K562 (cell line): Measurements from ENCODE around the gene NME7. TPM values are rescaled to one million over a fixed set of nuclear protein-coding genes. Genes with fewer than 3 reads are reported as not detected.

Source experiments
- GATAD2B ChIP-seq: fragments of 450-650 bp; IDR thresholded peaks from 2 replicates; pipeline ENCODE4 v1.6.1; 2017; ENCODE audit warnings: mild to moderate bottlenecking, borderline replicate concordance
- HMG20A ChIP-seq: fragments of 450-650 bp; formaldehyde crosslinking; conservative IDR thresholded peaks from 2 replicates; pipeline ENCODE4 v1.4.0; 2020; ENCODE audit warnings: mild to moderate bottlenecking, mixed read lengths
- MIER1 ChIP-seq: fragments of 450-650 bp; IDR thresholded peaks from 2 replicates; pipeline ENCODE4 v1.6.1; 2016; ENCODE audit warnings: antibody characterized with exemption, mild to moderate bottlenecking, low read depth
- SRSF1 ChIP-seq: fragments of 200-400 bp; formaldehyde crosslinking; IDR thresholded peaks from 2 replicates; pipeline ENCODE4 v1.6.1; 2017; ENCODE audit warnings: mild to moderate bottlenecking, low read depth, low read length, moderate library complexity
- ZNF384 ChIP-seq: IDR thresholded peaks from 2 replicates; pipeline ENCODE4 v1.6.1; 2012; ENCODE audit warnings: low read depth, low read length, improper control_type of control experiment
- ZNF766 ChIP-seq: fragments of 200-800 bp; sonication (Bioruptor generic); conservative IDR thresholded peaks from 2 replicates; pipeline ENCODE4 v1.6.1; 2016; ENCODE audit warnings: missing genetic modification characterization, missing compliant biosample characterization
- polyA plus RNA-seq, 8 experiments: library from polyadenylated mRNA; depleted of rRNA in 4 of 8; stranded (reverse) in 5 of 8; unstranded in 3 of 8; fragments of >200 nt; fragmentation: Nextera tagmentation in 2 of 8; fragmentation: Illumina TruSeq in 1 of 8; extraction: Ambion mirVana in 2 of 8; extraction: Trizol in 1 of 8; gene quantifications; 2 replicates each; pipeline versions ENCODE4 v1.2.1 to v1.2.3, GENCODE V29; 2011 to 2014; ENCODE audit warnings: inconsistent platforms in 1 of 8, missing spikeins in 1 of 8
- total RNA-seq, 7 experiments: library from RNA; depleted of rRNA in 6 of 7; stranded (reverse); fragments of >200 nt in 6 of 7; fragmentation: Illumina TruSeq in 2 of 7; extraction: Trizol in 2 of 7; gene quantifications; 2 replicates each; pipeline versions ENCODE4 v1.2.1 to v1.2.3, GENCODE V29; 2011 to 2021; ENCODE audit warnings: low replicate concordance in 1 of 7
- TF ChIP-seq, protein P1 (sequence below), 3 experiments: IDR thresholded peaks in 2 of 3; conservative IDR thresholded peaks in 1 of 3; 2 replicates each; pipeline ENCODE4 v1.5.1; 2011 to 2012; ENCODE audit warnings: low read length in 3 of 3, mild to moderate bottlenecking in 3 of 3, control low read depth in 2 of 3, improper control_type of control experiment in 1 of 3, inconsistent platforms in 1 of 3, low read depth in 1 of 3, mixed read lengths in 1 of 3, moderate library complexity in 1 of 3; ENCODE audit not compliant: insufficient read depth in 2 of 3
- TF ChIP-seq, protein P2 (sequence below), 2 experiments: fragments of 450-650 bp; formaldehyde crosslinking in 1 of 2; IDR thresholded peaks; 2 replicates each; pipeline versions ENCODE4 v1.4.0 to v1.6.1; 2014 to 2020; ENCODE audit warnings: mild to moderate bottlenecking in 2 of 2, borderline replicate concordance in 1 of 2, low read depth in 1 of 2
- TF ChIP-seq, protein P3 (sequence below): fragments of 450-650 bp; IDR thresholded peaks from one replicate; pipeline ENCODE4 v1.6.1; 2018; ENCODE audit warnings: mild to moderate bottlenecking, moderate library complexity; ENCODE audit not compliant: partially characterized antibody

The NME7 gene
- total and polyA plus RNA-seq, 9 of the 15 experiments (the other 6 are each of a cell fraction or from before 2014, with no cell fraction given), result 7.9 to 43.2 (median 23.9) TPM

DNA sequence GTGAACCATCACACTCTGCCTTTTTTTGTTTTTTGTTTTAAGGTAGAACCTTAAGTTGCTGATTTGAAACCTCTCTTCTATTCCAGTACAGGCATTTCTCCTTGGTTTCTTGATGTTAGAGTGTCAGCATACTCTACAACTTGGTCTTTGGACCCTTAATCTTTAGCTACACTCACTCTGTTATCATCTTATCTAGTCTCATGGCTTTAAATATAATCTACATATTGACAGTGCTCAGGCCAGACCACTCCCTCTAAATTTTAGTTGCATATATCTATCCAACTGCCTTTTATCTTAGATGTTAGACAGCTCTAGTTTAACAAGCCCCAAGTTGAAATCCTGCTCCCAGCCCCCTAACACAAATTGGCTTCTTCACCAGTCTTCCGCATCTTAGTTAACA, 22.1 kb downstream of the NME7 start (continued):
- TF ChIP-seq MIER1 (no peak), HMG20A (CRISPR knock-in tag) (no peak), SRSF1 (no peak), GATAD2B (0 out of 2 replicates have a peak, but pooled peaks have one; percentile 22), ZNF766 (no peak), ZNF384 (no peak)
- TF ChIP-seq, protein P1, sequence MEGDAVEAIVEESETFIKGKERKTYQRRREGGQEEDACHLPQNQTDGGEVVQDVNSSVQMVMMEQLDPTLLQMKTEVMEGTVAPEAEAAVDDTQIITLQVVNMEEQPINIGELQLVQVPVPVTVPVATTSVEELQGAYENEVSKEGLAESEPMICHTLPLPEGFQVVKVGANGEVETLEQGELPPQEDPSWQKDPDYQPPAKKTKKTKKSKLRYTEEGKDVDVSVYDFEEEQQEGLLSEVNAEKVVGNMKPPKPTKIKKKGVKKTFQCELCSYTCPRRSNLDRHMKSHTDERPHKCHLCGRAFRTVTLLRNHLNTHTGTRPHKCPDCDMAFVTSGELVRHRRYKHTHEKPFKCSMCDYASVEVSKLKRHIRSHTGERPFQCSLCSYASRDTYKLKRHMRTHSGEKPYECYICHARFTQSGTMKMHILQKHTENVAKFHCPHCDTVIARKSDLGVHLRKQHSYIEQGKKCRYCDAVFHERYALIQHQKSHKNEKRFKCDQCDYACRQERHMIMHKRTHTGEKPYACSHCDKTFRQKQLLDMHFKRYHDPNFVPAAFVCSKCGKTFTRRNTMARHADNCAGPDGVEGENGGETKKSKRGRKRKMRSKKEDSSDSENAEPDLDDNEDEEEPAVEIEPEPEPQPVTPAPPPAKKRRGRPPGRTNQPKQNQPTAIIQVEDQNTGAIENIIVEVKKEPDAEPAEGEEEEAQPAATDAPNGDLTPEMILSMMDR (IDR thresholded peaks at IDR 0.05 in 2 of 3, conservative IDR thresholded peaks at IDR 0.05 in 1 of 3; ENCODE audit: insufficient read depth in 2 of 3, low read depth in 1 of 3, low read length in 3 of 3), result no peak
- TF ChIP-seq, protein P2, sequence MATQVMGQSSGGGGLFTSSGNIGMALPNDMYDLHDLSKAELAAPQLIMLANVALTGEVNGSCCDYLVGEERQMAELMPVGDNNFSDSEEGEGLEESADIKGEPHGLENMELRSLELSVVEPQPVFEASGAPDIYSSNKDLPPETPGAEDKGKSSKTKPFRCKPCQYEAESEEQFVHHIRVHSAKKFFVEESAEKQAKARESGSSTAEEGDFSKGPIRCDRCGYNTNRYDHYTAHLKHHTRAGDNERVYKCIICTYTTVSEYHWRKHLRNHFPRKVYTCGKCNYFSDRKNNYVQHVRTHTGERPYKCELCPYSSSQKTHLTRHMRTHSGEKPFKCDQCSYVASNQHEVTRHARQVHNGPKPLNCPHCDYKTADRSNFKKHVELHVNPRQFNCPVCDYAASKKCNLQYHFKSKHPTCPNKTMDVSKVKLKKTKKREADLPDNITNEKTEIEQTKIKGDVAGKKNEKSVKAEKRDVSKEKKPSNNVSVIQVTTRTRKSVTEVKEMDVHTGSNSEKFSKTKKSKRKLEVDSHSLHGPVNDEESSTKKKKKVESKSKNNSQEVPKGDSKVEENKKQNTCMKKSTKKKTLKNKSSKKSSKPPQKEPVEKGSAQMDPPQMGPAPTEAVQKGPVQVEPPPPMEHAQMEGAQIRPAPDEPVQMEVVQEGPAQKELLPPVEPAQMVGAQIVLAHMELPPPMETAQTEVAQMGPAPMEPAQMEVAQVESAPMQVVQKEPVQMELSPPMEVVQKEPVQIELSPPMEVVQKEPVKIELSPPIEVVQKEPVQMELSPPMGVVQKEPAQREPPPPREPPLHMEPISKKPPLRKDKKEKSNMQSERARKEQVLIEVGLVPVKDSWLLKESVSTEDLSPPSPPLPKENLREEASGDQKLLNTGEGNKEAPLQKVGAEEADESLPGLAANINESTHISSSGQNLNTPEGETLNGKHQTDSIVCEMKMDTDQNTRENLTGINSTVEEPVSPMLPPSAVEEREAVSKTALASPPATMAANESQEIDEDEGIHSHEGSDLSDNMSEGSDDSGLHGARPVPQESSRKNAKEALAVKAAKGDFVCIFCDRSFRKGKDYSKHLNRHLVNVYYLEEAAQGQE (IDR thresholded peaks at IDR 0.05; ENCODE audit: borderline replicate concordance), result 0 out of 2 replicates have a peak, but pooled peaks have one; percentile 12
- TF ChIP-seq, protein P2 (CRISPR knock-in tag; IDR thresholded peaks at IDR 0.05; ENCODE audit: low read depth), result no peak
- TF ChIP-seq, protein P3, sequence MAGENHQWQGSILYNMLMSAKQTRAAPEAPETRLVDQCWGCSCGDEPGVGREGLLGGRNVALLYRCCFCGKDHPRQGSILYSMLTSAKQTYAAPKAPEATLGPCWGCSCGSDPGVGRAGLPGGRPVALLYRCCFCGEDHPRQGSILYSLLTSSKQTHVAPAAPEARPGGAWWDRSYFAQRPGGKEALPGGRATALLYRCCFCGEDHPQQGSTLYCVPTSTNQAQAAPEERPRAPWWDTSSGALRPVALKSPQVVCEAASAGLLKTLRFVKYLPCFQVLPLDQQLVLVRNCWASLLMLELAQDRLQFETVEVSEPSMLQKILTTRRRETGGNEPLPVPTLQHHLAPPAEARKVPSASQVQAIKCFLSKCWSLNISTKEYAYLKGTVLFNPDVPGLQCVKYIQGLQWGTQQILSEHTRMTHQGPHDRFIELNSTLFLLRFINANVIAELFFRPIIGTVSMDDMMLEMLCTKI, result no peak
